Fibroblast of pulmonary artery (primary cell): ENCODE results near the gene SPATA1.
A peak's percentile ranks its signal among the peaks of the same experiment; 100 is the strongest.

Experiments
- DNase-seq: peaks from one replicate; pipeline ENCODE4 v3.0.0-alpha.2; 2010; ENCODE audit warnings: low read depth
- H3K4me3 ChIP-seq: replicated peaks from 2 replicates; pipeline ENCODE4 v1.5.1; 2011; ENCODE audit warnings: low read depth, mild to moderate bottlenecking, control low read depth, low read length, moderate library complexity
- TF ChIP-seq, protein P1 (sequence below): IDR thresholded peaks from 2 replicates; pipeline ENCODE4 v1.5.1; 2011; ENCODE audit warnings: mild to moderate bottlenecking, control low read depth, low read length, inconsistent platforms; ENCODE audit errors: missing control alignments

SPATA1 gene

DNA sequence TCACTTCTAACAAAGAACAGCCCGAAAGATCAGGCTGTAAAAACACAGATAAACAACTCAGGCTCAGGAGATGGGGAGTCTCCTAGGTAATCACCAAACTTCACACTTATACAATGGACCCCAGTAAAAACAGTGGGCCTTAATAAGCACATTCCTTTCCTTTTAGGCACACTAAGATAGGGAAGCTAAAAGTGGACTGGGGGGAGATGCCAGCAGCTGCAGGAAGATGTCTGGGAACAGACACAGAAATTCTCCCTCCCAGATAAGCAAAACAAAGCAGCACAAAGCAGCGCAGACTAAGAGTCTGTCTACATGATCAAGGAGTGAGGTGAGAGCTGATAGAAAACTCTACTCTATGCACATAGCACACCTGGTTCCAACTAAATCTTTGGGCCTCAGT lies 97.0 kb downstream of the SPATA1 start:
- H3K4me3 ChIP-seq, result peak overlapping the region; percentile 52
- DNase-seq, result peak; percentile 72
- TF ChIP-seq, protein P1, sequence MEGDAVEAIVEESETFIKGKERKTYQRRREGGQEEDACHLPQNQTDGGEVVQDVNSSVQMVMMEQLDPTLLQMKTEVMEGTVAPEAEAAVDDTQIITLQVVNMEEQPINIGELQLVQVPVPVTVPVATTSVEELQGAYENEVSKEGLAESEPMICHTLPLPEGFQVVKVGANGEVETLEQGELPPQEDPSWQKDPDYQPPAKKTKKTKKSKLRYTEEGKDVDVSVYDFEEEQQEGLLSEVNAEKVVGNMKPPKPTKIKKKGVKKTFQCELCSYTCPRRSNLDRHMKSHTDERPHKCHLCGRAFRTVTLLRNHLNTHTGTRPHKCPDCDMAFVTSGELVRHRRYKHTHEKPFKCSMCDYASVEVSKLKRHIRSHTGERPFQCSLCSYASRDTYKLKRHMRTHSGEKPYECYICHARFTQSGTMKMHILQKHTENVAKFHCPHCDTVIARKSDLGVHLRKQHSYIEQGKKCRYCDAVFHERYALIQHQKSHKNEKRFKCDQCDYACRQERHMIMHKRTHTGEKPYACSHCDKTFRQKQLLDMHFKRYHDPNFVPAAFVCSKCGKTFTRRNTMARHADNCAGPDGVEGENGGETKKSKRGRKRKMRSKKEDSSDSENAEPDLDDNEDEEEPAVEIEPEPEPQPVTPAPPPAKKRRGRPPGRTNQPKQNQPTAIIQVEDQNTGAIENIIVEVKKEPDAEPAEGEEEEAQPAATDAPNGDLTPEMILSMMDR, result no peak

DNA sequence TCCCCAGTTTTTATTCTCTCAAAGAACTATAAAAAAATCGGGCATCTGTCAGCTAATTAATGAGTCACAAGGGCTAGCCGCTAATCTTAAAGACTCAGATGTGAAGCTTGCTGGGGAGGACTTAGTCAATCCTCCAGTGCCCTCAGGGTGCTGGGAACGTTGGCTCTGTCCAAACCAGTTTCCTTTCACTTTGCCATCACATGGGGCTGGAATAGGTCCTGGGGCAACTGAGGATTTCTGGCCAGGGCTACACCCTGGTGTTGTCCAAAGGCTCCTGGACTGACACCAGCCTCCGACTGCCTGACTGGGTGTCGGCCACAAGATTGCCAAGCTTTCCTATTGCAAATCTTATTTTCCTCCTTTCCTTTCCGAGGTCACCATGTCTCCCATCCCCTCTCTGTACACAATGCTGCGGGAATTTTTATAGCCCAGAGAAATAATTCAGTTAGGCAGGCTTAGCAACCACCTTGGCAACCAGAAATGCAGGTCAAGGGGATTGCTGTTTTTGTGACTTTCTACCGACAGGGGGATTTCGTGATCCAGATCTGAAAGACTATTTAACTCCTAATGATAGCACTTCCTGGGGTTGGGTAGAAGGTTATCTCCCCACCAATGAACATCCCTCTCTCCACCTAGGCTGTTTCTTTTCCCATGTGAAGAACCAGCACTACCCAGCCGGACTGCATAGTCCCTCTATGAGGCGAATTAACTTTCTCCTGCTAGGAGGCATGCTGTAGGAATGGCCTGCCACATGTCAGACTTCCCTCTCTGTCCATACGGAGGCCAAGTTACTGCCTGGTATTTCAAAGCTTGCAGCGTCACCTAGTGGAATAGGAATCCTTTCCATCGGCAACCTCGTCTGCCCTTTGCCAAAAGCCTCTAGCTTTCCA lies 98.0 kb downstream of the SPATA1 start:
- TF ChIP-seq, protein P1, result peak; percentile 63
- peak; percentile 90 for DNase-seq
- peak overlapping the region; percentile 52 for H3K4me3 ChIP-seq

DNA sequence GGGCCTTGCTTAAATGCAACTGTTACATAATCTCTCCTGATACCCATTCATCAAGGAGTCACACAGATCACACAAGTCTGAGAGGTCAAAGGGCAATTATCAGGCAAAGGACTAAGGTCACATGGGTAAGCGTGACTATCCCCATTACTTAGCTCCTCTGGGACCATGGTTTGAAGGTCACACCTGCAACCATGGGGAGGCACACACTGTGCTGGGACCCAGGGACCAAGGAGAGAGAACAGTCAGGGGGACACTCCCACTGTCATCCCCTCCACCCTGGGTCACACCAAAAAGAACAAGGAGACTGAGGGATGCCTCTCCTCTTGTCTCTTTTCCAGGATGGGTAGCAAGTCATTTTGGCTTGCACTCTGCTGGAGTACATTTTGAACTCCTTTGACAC lies 99.0 kb downstream of the SPATA1 start:
- no peak for DNase-seq
- TF ChIP-seq, protein P1, result no peak
- H3K4me3 ChIP-seq, result no peak overlapping the region

DNA sequence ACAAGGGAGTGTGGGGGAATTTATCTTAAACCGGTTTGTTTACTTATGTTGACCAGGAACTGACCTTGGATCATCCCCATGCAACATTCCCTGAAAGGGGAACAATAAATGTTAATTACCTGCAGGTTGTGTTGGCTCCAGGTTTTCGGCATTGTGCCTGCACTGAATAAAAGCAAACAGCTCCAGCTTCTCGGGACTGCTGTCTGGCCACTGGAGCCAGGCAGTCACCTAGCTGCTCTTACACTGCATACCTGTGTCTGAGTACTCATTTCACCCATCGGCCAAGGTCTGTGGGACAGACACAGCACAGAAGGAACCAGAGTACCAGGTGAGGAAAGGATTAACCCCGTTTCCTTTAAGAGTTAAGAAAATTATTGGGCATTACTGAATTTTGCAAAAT lies 100.8 kb downstream of the SPATA1 start:
- DNase-seq, result no peak
- TF ChIP-seq, protein P1, result no peak
- H3K4me3 ChIP-seq, result no peak overlapping the region

DNA sequence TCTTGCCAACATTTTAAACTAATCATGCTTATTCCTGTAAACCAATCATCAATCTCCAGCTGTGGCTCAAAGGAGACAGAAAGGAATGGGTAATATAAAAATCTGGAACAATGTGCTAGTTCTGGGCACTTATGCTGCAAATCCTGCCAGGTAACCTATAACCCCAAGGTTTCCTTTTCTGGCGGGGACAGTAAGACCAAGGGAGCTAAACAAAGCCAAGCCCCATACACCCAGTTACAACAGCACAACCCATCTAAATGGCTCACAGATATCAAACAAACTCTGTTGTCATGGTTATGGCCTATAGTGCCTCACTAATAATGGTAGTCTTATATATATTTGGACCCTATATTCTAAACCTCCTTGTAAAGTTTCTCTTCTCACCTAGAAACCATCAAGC lies 104.9 kb downstream of the SPATA1 start:
- TF ChIP-seq, protein P1, result no peak
- H3K4me3 ChIP-seq, result no peak overlapping the region
- DNase-seq, result no peak

DNA sequence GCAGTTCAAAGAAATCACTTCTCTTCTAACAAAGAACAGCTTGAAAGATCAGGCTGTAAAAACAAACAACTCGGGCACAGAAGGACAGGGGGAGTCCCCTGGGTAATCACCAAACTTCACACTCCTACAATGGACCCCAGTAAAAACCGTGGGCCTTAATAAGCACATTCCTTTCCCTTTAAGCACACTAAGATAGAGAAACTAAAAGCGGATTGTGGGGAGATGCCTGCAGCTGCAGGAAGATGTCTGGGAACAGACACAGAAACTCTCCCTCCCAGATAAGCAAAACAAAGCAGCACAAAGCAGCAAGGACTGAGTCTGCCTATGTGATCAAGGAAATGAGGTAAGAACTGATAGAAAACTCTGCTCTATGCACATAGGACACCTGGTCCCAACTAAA lies 105.6 kb downstream of the SPATA1 start:
- TF ChIP-seq, protein P1, result no peak
- H3K4me3 ChIP-seq, result no peak overlapping the region
- peak; percentile 64 for DNase-seq

DNA sequence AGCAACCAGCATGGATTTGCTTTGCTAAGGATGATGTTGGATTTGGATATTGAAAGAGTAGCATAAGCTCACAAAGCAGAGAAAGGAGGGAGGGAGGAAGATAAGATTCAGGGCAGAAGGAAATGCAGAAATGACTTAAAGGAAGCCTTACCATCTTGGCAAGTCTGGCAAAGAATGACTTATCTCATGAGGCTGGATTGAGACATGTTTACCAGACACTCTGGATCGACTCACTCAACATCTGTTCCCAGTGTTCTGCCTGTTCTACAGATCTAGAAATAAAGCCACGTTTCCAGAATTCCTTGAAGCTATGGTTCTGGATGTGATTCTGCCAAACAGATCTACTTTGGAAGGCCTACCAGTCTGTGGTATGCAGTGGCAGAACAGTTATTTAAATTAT lies 106.8 kb downstream of the SPATA1 start:
- DNase-seq, result peak; percentile 53
- no peak overlapping the region for H3K4me3 ChIP-seq
- TF ChIP-seq, protein P1, result no peak
